WERI-Rb-1 (cell line): ENCODE data around the gene PTGDR2.

Experiments used
- DNase-seq: peaks from one replicate; pipeline ENCODE4 v3.0.0-alpha.2; 2020
- H3K27ac ChIP-seq: fragments of 250-450 bp; sonication (Bioruptor Pico); 2 replicates; pipeline ENCODE4 v1.5.1; 2020; ENCODE audit warnings: mild to moderate bottlenecking, moderate library complexity
- H3K27me3 ChIP-seq: fragments of 250-450 bp; sonication (Bioruptor Pico); 2 replicates; pipeline ENCODE4 v1.5.1; 2021; ENCODE audit warnings: mild to moderate bottlenecking, low read depth, moderate library complexity; ENCODE audit not compliant: insufficient read depth, severe bottlenecking
- H3K36me3 ChIP-seq: fragments of 250-450 bp; sonication (Bioruptor Pico); 2 replicates; pipeline ENCODE4 v1.5.1; 2020; ENCODE audit warnings: mild to moderate bottlenecking, moderate library complexity
- H3K4me3 ChIP-seq: 2 replicates; pipeline ENCODE4 v1.5.1; 2011; ENCODE audit warnings: low read depth, mild to moderate bottlenecking, control low read depth, low read length
- H3K9me3 ChIP-seq: fragments of 250-450 bp; sonication (Bioruptor Pico); 2 replicates; pipeline ENCODE4 v1.5.1; 2021; ENCODE audit warnings: mild to moderate bottlenecking, moderate library complexity; ENCODE audit not compliant: severe bottlenecking
- CTCF ChIP-seq: IDR thresholded peaks from 2 replicates; pipeline ENCODE4 v1.5.1; 2011; ENCODE audit warnings: low read depth, mild to moderate bottlenecking, control low read depth, inconsistent platforms, low read length

Gene PTGDR2

GRCh38 chr11:60855726-60856633 is at the start of gene PTGDR2:
TSS of gene PTGDR2 (minus strand) at chr11:60855950. CDS start at chr11:60853722, 2,228 bp downstream.
- Histone ChIP-seq H3K4me3 (no peak within 1 kb of the TSS), H3K36me3 (peaks cover 4% of the 10 kb centered on the region; the same call in 1 of the 2 replicates), H3K9me3 (no peaks in the 10 kb centered on the region), H3K27me3 (no peaks in the 10 kb centered on the region), H3K27ac (no peak within 1 kb of the TSS)
- no peak for TF ChIP-seq CTCF
- DNase-seq = no peak

- Histone ChIP-seq H3K27me3 (no peaks in the 10 kb centered on the region), H3K9me3 (no peaks in the 10 kb centered on the region), H3K27ac (no peak overlapping the region), H3K4me3 (peak overlapping the region; percentile 77), H3K36me3 (peaks cover 41% of the 10 kb centered on the region)
- DNase-seq = no peak
- TF ChIP-seq CTCF = no peak
These were observed 49.3 kb upstream of the PTGDR2 start for GRCh38 chr11:60905047-60905446.

GRCh38 chr11:60902625-60903024 is 46.9 kb upstream of the PTGDR2 start:
- Histone ChIP-seq H3K27ac (no peak overlapping the region), H3K27me3 (no peaks in the 10 kb centered on the region), H3K4me3 (no peak overlapping the region), H3K9me3 (no peaks in the 10 kb centered on the region), H3K36me3 (peaks cover 65% of the 10 kb centered on the region)
- TF ChIP-seq CTCF = no peak
- no peak for DNase-seq

- no peak overlapping the region for H3K27ac ChIP-seq
- H3K4me3 ChIP-seq = no peak overlapping the region
- no peaks in the 10 kb centered on the region for H3K9me3 ChIP-seq
- peaks cover 80% of the 10 kb centered on the region for H3K36me3 ChIP-seq
- DNase-seq = no peak
- TF ChIP-seq CTCF = no peak
- no peaks in the 10 kb centered on the region for H3K27me3 ChIP-seq
These were observed 45.1 kb upstream of the PTGDR2 start for GRCh38 chr11:60900673-60901404.

- peaks cover 89% of the 10 kb centered on the region for H3K36me3 ChIP-seq
- no peak for DNase-seq
- no peak overlapping the region for H3K27ac ChIP-seq
- no peaks in the 10 kb centered on the region for H3K27me3 ChIP-seq
- no peak overlapping the region for H3K4me3 ChIP-seq
- no peaks in the 10 kb centered on the region for H3K9me3 ChIP-seq
- no peak for TF ChIP-seq CTCF
These were observed 44.2 kb upstream of the PTGDR2 start for GRCh38 chr11:60899977-60900376.
